IgD-negative memory B cell (primary cell): ENCODE results near the gene ARVCF. TPM values are rescaled to one million over a fixed set of nuclear protein-coding genes. Genes with fewer than 3 reads are reported as not detected.

Experiments
- H3K27ac Mint-ChIP-seq, 3 donors: one replicate each; pipeline ENCODE4 v1.8.0; 2020 to 2022; ENCODE audit warnings: mild to moderate bottlenecking in 3 of 3, mixed read lengths in 3 of 3, moderate library complexity in 1 of 3
- H3K27me3 Mint-ChIP-seq: one replicate; pipeline ENCODE4 v1.8.0; 2021; ENCODE audit warnings: mixed read lengths
- H3K36me3 Mint-ChIP-seq: one replicate; pipeline ENCODE4 v1.8.0; 2020; ENCODE audit warnings: mild to moderate bottlenecking, mixed read lengths
- H3K4me1 Mint-ChIP-seq, 3 donors: one replicate each; pipeline ENCODE4 v1.8.0; 2020 to 2022; ENCODE audit warnings: mixed read lengths in 3 of 3, mild to moderate bottlenecking in 1 of 3
- H3K4me3 Mint-ChIP-seq, 4 donors: one replicate each; pipeline ENCODE4 v1.8.0; 2020 to 2022; ENCODE audit warnings: mild to moderate bottlenecking in 4 of 4, mixed read lengths in 4 of 4, moderate library complexity in 3 of 4
- H3K9me3 Mint-ChIP-seq, 3 donors: one replicate each; pipeline ENCODE4 v1.8.0; 2020 to 2021; ENCODE audit warnings: mixed read lengths in 3 of 3, mild to moderate bottlenecking in 1 of 3
- polyA plus RNA-seq: library from polyadenylated mRNA; unstranded; fragments of 300-500 nt; fragmentation: Illumina TruSeq; gene quantifications from one replicate; pipeline ENCODE4 v1.2.3, GENCODE V29; 2021

Gene ARVCF
- polyA plus RNA-seq, 1 donor from 2014 or later: 0.16 TPM

- Mint-ChIP-seq H3K27me3 (peaks cover 3% of the 10 kb centered on the region), H3K36me3 (no peaks in the 10 kb centered on the region), H3K9me3 (no peaks in the 10 kb centered on the region), H3K27ac (no peak overlapping the region), H3K4me1 (no peaks in the 10 kb centered on the region), H3K4me3 (peak overlapping the region; percentile 35 to 86 (median 57))
Measured at GRCh38 chr22:19986410-19987341, 29.9 kb downstream of the ARVCF start.

GRCh38 chr22:19986011-19986409 lies 30.6 kb downstream of the ARVCF start:
- H3K36me3 Mint-ChIP-seq: no peaks in the 10 kb centered on the region
- peaks cover 3% of the 10 kb centered on the region for H3K27me3 Mint-ChIP-seq
- H3K9me3 Mint-ChIP-seq: no peaks in the 10 kb centered on the region
- H3K4me1 Mint-ChIP-seq: no peaks in the 10 kb centered on the region
- H3K4me3 Mint-ChIP-seq: peak overlapping the region in 3 of 4 donors; percentile 35 to 66 (median 48)
- no peak overlapping the region for H3K27ac Mint-ChIP-seq

GRCh38 chr22:19984851-19985811 lies 31.5 kb downstream of the ARVCF start:
- Mint-ChIP-seq H3K36me3 (no peaks in the 10 kb centered on the region), H3K4me3 (peak overlapping the region in 1 of 4 donors; percentile 70), H3K9me3 (no peaks in the 10 kb centered on the region), H3K27me3 (peaks cover 3% of the 10 kb centered on the region), H3K4me1 (no peaks in the 10 kb centered on the region), H3K27ac (no peak overlapping the region)

GRCh38 chr22:19984201-19984753 lies 32.3 kb downstream of the ARVCF start:
- Mint-ChIP-seq H3K4me1 (no peaks in the 10 kb centered on the region), H3K36me3 (no peaks in the 10 kb centered on the region), H3K4me3 (no peak overlapping the region), H3K27me3 (peaks cover 3% of the 10 kb centered on the region), H3K9me3 (no peaks in the 10 kb centered on the region), H3K27ac (no peak overlapping the region)

- Mint-ChIP-seq H3K9me3 (no peaks in the 10 kb centered on the region), H3K4me1 (no peaks in the 10 kb centered on the region), H3K4me3 (no peak overlapping the region), H3K27me3 (peaks cover 3% of the 10 kb centered on the region), H3K27ac (no peak overlapping the region), H3K36me3 (no peaks in the 10 kb centered on the region)
Measured at GRCh38 chr22:19983741-19984140, 32.9 kb downstream of the ARVCF start.

GRCh38 chr22:19982991-19983578 lies 33.5 kb downstream of the ARVCF start:
- H3K9me3 Mint-ChIP-seq: no peaks in the 10 kb centered on the region
- H3K27ac Mint-ChIP-seq: no peak overlapping the region
- H3K36me3 Mint-ChIP-seq: no peaks in the 10 kb centered on the region
- no peaks in the 10 kb centered on the region for H3K4me1 Mint-ChIP-seq
- H3K4me3 Mint-ChIP-seq: no peak overlapping the region
- H3K27me3 Mint-ChIP-seq: peaks cover 3% of the 10 kb centered on the region

- peaks cover 3% of the 10 kb centered on the region for H3K27me3 Mint-ChIP-seq
- H3K4me1 Mint-ChIP-seq: no peaks in the 10 kb centered on the region
- no peak overlapping the region for H3K27ac Mint-ChIP-seq
- H3K9me3 Mint-ChIP-seq: no peaks in the 10 kb centered on the region
- H3K36me3 Mint-ChIP-seq: no peaks in the 10 kb centered on the region
- no peak overlapping the region for H3K4me3 Mint-ChIP-seq
Measured at GRCh38 chr22:19981961-19982920, 34.4 kb downstream of the ARVCF start.

GRCh38 chr22:19981171-19981960 lies 35.3 kb downstream of the ARVCF start:
- no peaks in the 10 kb centered on the region for H3K4me1 Mint-ChIP-seq
- no peak overlapping the region for H3K27ac Mint-ChIP-seq
- no peak overlapping the region for H3K4me3 Mint-ChIP-seq
- no peaks in the 10 kb centered on the region for H3K36me3 Mint-ChIP-seq
- H3K27me3 Mint-ChIP-seq: peaks cover 3% of the 10 kb centered on the region
- H3K9me3 Mint-ChIP-seq: no peaks in the 10 kb centered on the region

GRCh38 chr22:19980766-19981165 lies 35.9 kb downstream of the ARVCF start:
- H3K27me3 Mint-ChIP-seq: peaks cover 3% of the 10 kb centered on the region
- no peak overlapping the region for H3K4me3 Mint-ChIP-seq
- no peaks in the 10 kb centered on the region for H3K4me1 Mint-ChIP-seq
- H3K9me3 Mint-ChIP-seq: no peaks in the 10 kb centered on the region
- H3K27ac Mint-ChIP-seq: no peak overlapping the region
- H3K36me3 Mint-ChIP-seq: no peaks in the 10 kb centered on the region

GRCh38 chr22:19979712-19980493 lies 36.7 kb downstream of the ARVCF start:
- H3K9me3 Mint-ChIP-seq: no peaks in the 10 kb centered on the region
- H3K27me3 Mint-ChIP-seq: peaks cover 3% of the 10 kb centered on the region
- H3K4me3 Mint-ChIP-seq: no peak overlapping the region
- H3K27ac Mint-ChIP-seq: peak overlapping the region in 1 of 3 donors; percentile 71
- no peaks in the 10 kb centered on the region for H3K36me3 Mint-ChIP-seq
- peaks cover 0 to 2% (median 2%) of the 10 kb centered on the region in 3 donors for H3K4me1 Mint-ChIP-seq

- H3K4me1 Mint-ChIP-seq: peaks cover 0 to 2% (median 2%) of the 10 kb centered on the region in 3 donors
- no peak overlapping the region for H3K4me3 Mint-ChIP-seq
- peaks cover 2% of the 10 kb centered on the region for H3K36me3 Mint-ChIP-seq
- no peaks in the 10 kb centered on the region for H3K9me3 Mint-ChIP-seq
- no peaks in the 10 kb centered on the region for H3K27me3 Mint-ChIP-seq
- H3K27ac Mint-ChIP-seq: no peak overlapping the region
Measured at GRCh38 chr22:19978748-19979147, 37.9 kb downstream of the ARVCF start.

GRCh38 chr22:19977296-19978243 lies 39.1 kb downstream of the ARVCF start:
- Mint-ChIP-seq H3K4me3 (no peak overlapping the region), H3K4me1 (peaks cover 0 to 2% (median 2%) of the 10 kb centered on the region in 3 donors), H3K27ac (no peak overlapping the region), H3K36me3 (peaks cover 3% of the 10 kb centered on the region), H3K9me3 (no peaks in the 10 kb centered on the region), H3K27me3 (no peaks in the 10 kb centered on the region)
